ENCODE measurements around the gene NDUFV3. TPM values are rescaled to one million over a fixed set of nuclear protein-coding genes. Genes with fewer than 3 reads are reported as not detected.
"Not testable (repeated sequence)": the region's sequence is repeated elsewhere in the genome, so short reads cannot be mapped to it uniquely, and the experiment has no call there.

Gene NDUFV3
- polyA plus RNA-seq, 1 donor (not counting 4 experiments of a cell fraction or from before 2014, with no cell fraction given), result 28.9 TPM

- H3K4me1 ChIP-seq (ENCODE audit: control insufficient read depth, extremely low read depth, insufficient read depth, low read length); H3K9me3 ChIP-seq (ENCODE audit: control insufficient read depth, low read depth, low read length); H4K20me1 ChIP-seq (ENCODE audit: control insufficient read depth, extremely low read depth, insufficient read depth, low read length); H3K9me1 ChIP-seq (ENCODE audit: control insufficient read depth, extremely low read depth, insufficient read depth, low read length); H3K4me3 ChIP-seq (ENCODE audit: control insufficient read depth in 2 of 3, extremely low read depth in 1 of 3, insufficient read depth in 2 of 3, low read depth in 1 of 3, low read length in 3 of 3); H3K36me3 ChIP-seq (ENCODE audit: control insufficient read depth in 2 of 2, extremely low read depth in 1 of 2, insufficient read depth in 2 of 2, low read length in 2 of 2); H3K79me2 ChIP-seq (ENCODE audit: control insufficient read depth, insufficient read depth, low read length); DNase-seq (ENCODE audit: low read depth, low spot score); dilution Hi-C loops (cut with MboI; ENCODE audit: extremely low pct_ligation_motif_present, low sequenced_read_pairs); H3K9ac ChIP-seq (ENCODE audit: control insufficient read depth, extremely low read depth, insufficient read depth, low read length); H3K4me2 ChIP-seq (ENCODE audit: control insufficient read depth, extremely low read depth, insufficient read depth, low read depth, low read length); H3K27ac ChIP-seq (ENCODE audit: control insufficient read depth, insufficient read depth, low read length); FAIRE-seq; H2AFZ ChIP-seq (ENCODE audit: control insufficient read depth, low read length); H3K27me3 ChIP-seq (ENCODE audit: control insufficient read depth, extremely low read depth, insufficient read depth, low read length): not testable (repeated sequence)
These were observed 40.2 kb downstream of the NDUFV3 start for GRCh38 chr21:42933137-42933970.

GRCh38 chr21:42933973-42934372, 40.9 kb downstream of the NDUFV3 start:
- dilution Hi-C loops (cut with MboI; ENCODE audit: extremely low pct_ligation_motif_present, low sequenced_read_pairs); FAIRE-seq; H4K20me1 ChIP-seq (ENCODE audit: control insufficient read depth, extremely low read depth, insufficient read depth, low read length): not testable (repeated sequence)

GRCh38 chr21:42936360-42936759, 43.3 kb downstream of the NDUFV3 start:
- H4K20me1 ChIP-seq (ENCODE audit: control insufficient read depth, extremely low read depth, insufficient read depth, low read length); H3K9me1 ChIP-seq (ENCODE audit: control insufficient read depth, extremely low read depth, insufficient read depth, low read length); H3K79me2 ChIP-seq (ENCODE audit: control insufficient read depth, insufficient read depth, low read length); H2AFZ ChIP-seq (ENCODE audit: control insufficient read depth, low read length); H3K27me3 ChIP-seq (ENCODE audit: control insufficient read depth, extremely low read depth, insufficient read depth, low read length); dilution Hi-C loops (cut with MboI; ENCODE audit: extremely low pct_ligation_motif_present, low sequenced_read_pairs); H3K4me3 ChIP-seq (ENCODE audit: control insufficient read depth in 2 of 3, extremely low read depth in 1 of 3, insufficient read depth in 2 of 3, low read depth in 1 of 3, low read length in 3 of 3); H3K9me3 ChIP-seq (ENCODE audit: control insufficient read depth, low read depth, low read length); H3K9ac ChIP-seq (ENCODE audit: control insufficient read depth, extremely low read depth, insufficient read depth, low read length); H3K27ac ChIP-seq (ENCODE audit: control insufficient read depth, insufficient read depth, low read length); DNase-seq (ENCODE audit: low read depth, low spot score); FAIRE-seq; H3K4me2 ChIP-seq (ENCODE audit: control insufficient read depth, extremely low read depth, insufficient read depth, low read depth, low read length); H3K36me3 ChIP-seq (ENCODE audit: control insufficient read depth in 2 of 2, extremely low read depth in 1 of 2, insufficient read depth in 2 of 2, low read length in 2 of 2): not testable (repeated sequence)
- peaks cover 14% of the 10 kb centered on the region for H3K4me1 ChIP-seq (ENCODE audit: control insufficient read depth, extremely low read depth, insufficient read depth, low read length)

More at GRCh38 chr21:42933973-42934372, 40.9 kb downstream of the NDUFV3 start:
- not testable (repeated sequence) for H3K9me1 ChIP-seq (ENCODE audit: control insufficient read depth, extremely low read depth, insufficient read depth, low read length); H3K9me3 ChIP-seq (ENCODE audit: control insufficient read depth, low read depth, low read length); H3K27me3 ChIP-seq (ENCODE audit: control insufficient read depth, extremely low read depth, insufficient read depth, low read length); H3K4me2 ChIP-seq (ENCODE audit: control insufficient read depth, extremely low read depth, insufficient read depth, low read depth, low read length); H3K4me1 ChIP-seq (ENCODE audit: control insufficient read depth, extremely low read depth, insufficient read depth, low read length); DNase-seq (ENCODE audit: low read depth, low spot score); H3K27ac ChIP-seq (ENCODE audit: control insufficient read depth, insufficient read depth, low read length); H2AFZ ChIP-seq (ENCODE audit: control insufficient read depth, low read length); H3K9ac ChIP-seq (ENCODE audit: control insufficient read depth, extremely low read depth, insufficient read depth, low read length); H3K36me3 ChIP-seq (ENCODE audit: control insufficient read depth in 2 of 2, extremely low read depth in 1 of 2, insufficient read depth in 2 of 2, low read length in 2 of 2); H3K79me2 ChIP-seq (ENCODE audit: control insufficient read depth, insufficient read depth, low read length); H3K4me3 ChIP-seq (ENCODE audit: control insufficient read depth in 2 of 3, extremely low read depth in 1 of 3, insufficient read depth in 2 of 3, low read depth in 1 of 3, low read length in 3 of 3)

GRCh38 chr21:42937034-42937940, 44.2 kb downstream of the NDUFV3 start:
- H2AFZ ChIP-seq (ENCODE audit: control insufficient read depth, low read length), result not testable (repeated sequence)

More at GRCh38 chr21:42937034-42937940, 44.2 kb downstream of the NDUFV3 start:
- H3K4me3 ChIP-seq (ENCODE audit: control insufficient read depth in 2 of 3, extremely low read depth in 1 of 3, insufficient read depth in 2 of 3, low read depth in 1 of 3, low read length in 3 of 3); H3K36me3 ChIP-seq (ENCODE audit: control insufficient read depth in 2 of 2, extremely low read depth in 1 of 2, insufficient read depth in 2 of 2, low read length in 2 of 2); H3K9me3 ChIP-seq (ENCODE audit: control insufficient read depth, low read depth, low read length); H3K27me3 ChIP-seq (ENCODE audit: control insufficient read depth, extremely low read depth, insufficient read depth, low read length); H3K79me2 ChIP-seq (ENCODE audit: control insufficient read depth, insufficient read depth, low read length); FAIRE-seq; H3K4me2 ChIP-seq (ENCODE audit: control insufficient read depth, extremely low read depth, insufficient read depth, low read depth, low read length); H3K9ac ChIP-seq (ENCODE audit: control insufficient read depth, extremely low read depth, insufficient read depth, low read length); H4K20me1 ChIP-seq (ENCODE audit: control insufficient read depth, extremely low read depth, insufficient read depth, low read length); dilution Hi-C loops (cut with MboI; ENCODE audit: extremely low pct_ligation_motif_present, low sequenced_read_pairs); H3K27ac ChIP-seq (ENCODE audit: control insufficient read depth, insufficient read depth, low read length); H3K9me1 ChIP-seq (ENCODE audit: control insufficient read depth, extremely low read depth, insufficient read depth, low read length); DNase-seq (ENCODE audit: low read depth, low spot score): not testable (repeated sequence)
- H3K4me1 ChIP-seq (ENCODE audit: control insufficient read depth, extremely low read depth, insufficient read depth, low read length), result peaks cover 14% of the 10 kb centered on the region
